HK-2 (cell line): ENCODE data around the gene EN1.

Experiments used
- DNase-seq: peaks from one replicate; pipeline ENCODE4 v3.0.0-alpha.2; 2018; ENCODE audit not compliant: unreplicated experiment

EN1 gene

DNA sequence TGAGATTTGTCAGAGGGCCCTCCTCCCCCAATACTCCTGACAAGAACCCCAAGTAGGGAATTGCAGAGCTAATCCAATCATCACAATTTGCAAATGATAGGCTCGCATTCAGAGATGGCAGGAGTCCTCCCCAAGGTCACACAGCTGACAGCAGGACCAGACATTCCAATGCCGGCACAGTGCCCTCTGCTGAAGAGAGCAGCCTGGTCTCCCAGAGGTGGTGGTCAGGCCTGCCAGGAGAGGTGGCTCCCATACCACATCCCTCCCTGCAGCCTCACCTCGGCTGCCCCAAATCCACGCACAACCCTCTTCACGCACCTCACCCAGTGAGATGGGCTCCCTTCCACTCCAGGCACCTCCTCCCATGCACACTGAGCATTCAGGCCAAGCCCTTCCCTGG is 25.4 kb downstream of the EN1 start:
- no peak for DNase-seq

GRCh38 chr2:118817469-118817868 is 30.0 kb downstream of the EN1 start:
- no peak for DNase-seq

- no peak for DNase-seq
These were observed 30.8 kb downstream of the EN1 start for GRCh38 chr2:118816669-118817068.

GRCh38 chr2:118815731-118816130 is 31.7 kb downstream of the EN1 start:
- DNase-seq = no peak

GRCh38 chr2:118815314-118815713 is 32.1 kb downstream of the EN1 start:
- DNase-seq = no peak

DNA sequence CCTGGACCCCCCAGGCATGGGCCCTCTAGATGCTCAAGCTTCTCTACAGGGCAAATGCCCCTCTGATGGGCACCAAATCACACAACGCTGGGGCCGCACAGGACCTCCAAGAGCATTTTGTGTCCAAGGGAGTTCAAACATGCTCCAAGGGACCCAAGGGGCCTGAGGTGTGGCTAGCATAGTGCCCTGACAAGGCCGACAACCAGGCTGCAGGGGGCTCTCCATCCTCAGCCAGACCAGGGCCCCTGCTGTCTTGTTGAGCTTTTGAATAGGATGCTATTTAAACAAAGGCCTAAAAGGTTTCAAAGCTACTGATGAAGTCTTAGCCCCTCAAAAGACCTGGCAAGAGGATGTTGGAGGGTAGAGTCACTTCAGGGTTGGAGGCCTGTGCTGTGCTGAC is 33.1 kb downstream of the EN1 start:
- no peak for DNase-seq

GRCh38 chr2:118813601-118814339 is 33.7 kb downstream of the EN1 start:
- no peak for DNase-seq

DNA sequence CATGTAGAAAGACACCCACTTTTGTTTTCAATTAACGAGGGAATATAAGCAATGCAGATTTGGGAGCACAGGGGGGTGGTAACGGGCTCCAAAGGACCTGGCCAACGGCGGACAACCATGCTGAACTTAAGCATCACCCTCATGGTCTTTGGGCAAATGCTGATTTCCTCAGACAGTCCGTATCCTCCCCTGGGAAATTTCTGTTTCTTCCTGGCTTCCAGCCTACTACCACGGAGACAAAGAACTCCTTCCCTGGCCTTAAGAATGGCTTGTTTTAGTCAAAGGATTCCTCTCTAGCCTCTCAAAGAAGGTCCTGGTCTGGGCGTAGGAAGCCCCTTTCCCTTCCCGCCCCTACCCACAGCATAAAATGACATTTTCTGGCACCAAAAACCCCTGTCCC is 34.3 kb downstream of the EN1 start:
- no peak for DNase-seq

DNA sequence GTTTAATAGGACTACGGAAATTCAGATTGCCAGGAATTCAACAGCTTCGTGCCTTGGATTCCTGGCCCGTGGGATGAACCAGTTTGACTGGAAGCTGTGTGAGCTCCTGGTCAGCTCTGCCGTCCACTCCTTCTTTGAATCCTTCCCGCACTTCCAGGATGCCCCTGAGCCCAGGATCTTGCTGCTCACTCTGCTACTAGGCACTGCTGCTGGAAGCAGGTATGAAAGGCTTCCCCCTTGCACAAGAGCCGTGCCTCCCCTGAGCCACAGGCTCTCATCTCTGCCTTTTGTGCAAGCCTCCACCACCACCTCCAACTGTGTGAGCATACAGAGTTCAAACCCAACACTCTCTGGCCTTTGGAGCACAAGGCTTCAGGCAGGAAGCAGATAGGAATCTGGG is 34.9 kb downstream of the EN1 start:
- DNase-seq = no peak

DNA sequence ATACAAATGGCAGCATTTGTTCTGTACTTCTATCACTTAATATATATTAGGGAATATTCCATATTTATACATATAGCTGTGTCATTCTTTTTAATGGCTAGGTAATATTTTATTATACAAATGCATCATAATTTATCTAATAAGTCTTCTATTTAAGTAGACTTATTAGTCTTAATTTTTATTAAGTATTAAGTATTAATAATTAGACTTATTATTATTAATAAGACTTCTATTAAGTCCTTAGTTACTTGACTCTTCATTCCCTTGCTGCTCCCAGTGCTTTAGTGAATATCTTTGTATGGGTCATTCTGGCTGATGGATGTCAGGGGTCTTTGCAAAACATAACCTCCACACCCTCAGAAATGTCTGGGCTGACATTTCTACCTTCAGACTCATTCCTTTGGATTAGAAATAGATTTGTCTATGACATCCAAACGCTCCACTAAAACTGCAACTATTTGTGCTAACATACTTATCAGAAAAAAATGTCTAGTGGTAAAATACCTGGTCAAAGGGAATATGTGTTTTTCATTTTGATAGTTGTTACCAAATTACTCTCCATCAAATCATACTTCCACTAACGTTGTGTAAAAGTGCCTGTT is 35.8 kb downstream of the EN1 start:
- DNase-seq = no peak

DNA sequence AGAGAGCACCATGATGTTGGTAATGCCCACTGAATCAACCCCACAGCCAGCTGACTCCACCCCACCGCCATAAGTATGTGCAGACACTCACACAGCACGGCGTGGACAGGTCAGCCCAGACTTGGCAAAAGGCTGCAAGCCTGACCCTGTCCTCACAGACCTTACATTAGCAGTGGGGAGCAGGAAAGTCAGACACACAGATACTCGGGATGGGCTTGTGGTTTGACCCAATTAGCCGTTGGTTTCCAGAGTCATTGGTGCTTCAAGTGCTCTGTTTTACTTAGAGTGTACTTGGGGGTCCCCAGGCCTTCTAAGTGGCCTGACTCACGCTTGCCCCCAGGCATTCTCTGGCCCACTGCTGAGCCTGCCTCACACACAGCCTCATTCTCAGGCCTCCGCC is 36.7 kb downstream of the EN1 start:
- DNase-seq = no peak

DNA sequence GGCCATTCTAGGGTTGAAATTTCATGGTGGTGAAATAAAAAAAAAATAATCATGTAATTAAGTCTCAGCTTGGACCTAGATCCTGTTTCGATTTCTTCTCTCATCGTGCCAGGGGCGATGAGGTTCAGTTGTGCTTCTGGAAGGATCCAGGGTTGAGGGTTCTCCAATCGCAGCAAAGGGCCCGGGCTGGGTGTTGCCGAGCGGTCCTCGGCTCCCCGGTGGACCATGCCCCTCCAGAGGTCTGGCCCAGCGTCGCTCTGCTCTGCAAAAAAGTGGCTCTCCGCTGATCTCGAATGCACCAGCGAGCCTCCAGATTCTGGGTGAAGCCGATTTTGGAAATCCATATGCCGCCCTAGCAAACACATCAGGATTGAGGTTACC is 39.0 kb downstream of the EN1 start:
- DNase-seq = no peak

DNA sequence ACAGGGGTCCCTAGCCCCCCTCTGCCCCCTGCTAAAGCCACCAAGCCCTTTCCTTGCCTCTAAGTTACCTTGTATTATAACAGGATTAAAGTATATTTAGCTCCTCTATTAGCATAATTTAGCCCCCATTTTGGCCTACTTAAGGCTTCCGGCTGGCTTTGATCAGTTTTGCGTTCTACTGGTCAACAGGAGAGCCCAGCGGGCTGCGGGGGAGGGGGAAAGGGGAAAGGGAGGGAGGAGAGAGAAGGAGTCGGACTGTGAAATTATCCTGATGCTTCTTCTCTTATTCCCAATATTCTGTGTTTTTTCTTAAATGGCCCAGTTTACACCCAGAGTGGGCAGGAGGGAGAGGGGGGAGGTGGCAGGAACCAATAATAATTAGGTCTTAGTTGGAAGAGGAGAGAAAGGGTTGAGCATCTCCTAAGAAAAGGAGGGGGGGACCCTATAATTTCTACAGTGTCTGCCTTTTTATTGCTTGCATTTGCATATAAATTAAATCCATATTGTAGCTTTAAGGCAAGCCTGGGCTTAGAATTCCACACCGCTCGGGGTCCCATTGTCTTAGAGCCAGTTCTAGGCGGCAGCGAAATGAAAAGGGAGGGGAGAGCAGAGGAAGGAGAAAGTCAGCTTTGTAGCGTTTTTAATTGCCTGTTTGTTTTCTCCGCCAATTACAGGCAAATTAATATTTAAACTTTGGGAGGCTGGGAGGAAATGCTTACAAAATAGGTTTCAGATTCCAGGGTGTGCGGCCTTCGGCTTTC is 39.6 kb downstream of the EN1 start:
- DNase-seq = no peak

GRCh38 chr2:118806797-118807667 is 40.4 kb downstream of the EN1 start:
- DNase-seq = no peak

DNA sequence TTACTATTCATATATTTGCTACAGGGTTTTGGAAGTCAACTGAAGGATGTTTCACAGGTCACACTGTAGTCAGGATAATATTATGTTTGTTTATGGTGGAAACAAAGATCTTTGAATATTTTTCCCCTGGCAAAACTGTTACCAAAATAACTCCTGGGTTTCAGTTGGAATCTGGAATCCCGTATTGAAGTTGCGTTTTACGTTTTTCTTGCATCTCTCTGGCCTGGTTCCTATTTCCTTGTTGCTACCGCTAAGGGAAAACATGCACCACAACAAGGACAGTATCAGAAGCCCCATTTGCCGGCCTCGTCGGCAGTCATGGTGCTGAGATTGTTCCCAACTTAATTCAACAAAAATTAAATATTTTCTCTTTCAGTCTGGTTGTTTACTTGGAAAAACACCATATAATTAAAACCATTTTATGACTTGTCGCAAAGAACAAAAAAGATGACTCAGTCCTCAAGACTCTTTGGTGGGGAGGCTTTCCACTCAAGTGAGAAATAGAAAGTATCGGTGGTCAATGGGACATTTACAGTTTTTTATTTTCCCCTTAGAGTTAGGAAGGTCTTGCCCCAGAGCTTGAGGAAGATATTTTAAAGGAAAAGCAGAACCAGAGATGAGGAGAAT is 42.3 kb downstream of the EN1 start:
- DNase-seq = no peak

DNA sequence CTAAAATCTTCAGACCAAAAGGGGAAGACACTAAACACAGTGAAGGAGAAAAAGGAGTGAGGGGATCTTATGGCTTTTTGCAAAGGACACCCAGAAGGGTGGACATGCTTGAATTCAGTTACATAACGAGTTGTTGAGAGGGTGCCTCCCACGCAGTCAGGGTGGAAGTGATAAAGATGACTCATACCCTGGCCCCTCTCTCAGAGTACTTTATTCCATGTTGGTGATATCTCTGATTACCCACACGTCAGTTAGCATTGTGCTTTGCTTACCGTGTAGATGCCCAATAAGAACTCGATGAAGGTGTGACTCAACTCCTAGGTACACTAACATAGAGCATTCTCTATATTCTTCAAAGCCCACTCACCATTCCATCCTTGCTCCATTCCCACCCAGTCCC is 44.4 kb downstream of the EN1 start:
- DNase-seq = no peak

DNA sequence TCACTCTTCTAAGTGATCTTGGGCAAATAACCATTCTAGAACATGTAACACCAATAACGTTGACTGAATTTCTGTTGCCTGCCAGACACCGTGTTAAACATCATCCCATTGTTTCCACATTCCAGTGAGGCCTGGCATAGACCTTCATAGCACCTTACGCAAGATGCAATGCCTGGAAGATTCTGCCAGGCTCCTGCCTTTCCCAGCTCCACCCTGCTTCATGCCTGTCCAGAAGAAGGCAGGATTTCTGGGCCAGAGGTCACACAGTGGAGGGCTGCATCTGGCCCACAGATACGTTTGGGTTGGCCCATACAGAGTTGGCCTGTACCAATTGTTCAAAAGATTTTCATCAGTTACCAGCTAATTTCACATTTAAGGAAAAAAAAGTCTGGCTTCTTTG is 46.3 kb downstream of the EN1 start:
- no peak for DNase-seq

DNA sequence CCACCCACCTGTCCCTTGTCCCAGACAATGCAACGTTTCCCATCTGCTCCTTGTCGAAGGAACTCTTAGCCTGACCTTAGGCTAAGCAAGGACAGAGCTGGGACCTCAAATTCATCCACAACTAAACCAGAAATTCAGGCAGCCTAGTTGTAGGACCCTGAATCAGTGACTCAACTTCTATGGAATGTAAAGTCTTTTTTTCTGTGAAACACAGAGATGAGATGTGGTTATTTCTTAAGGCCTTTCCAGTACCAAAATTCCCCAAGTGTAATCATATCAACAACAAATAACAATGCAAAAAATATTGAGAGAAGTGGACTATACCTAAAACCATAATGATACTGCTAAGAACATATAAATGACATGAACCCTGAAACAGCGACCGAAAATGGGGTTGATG is 46.7 kb downstream of the EN1 start:
- no peak for DNase-seq

DNA sequence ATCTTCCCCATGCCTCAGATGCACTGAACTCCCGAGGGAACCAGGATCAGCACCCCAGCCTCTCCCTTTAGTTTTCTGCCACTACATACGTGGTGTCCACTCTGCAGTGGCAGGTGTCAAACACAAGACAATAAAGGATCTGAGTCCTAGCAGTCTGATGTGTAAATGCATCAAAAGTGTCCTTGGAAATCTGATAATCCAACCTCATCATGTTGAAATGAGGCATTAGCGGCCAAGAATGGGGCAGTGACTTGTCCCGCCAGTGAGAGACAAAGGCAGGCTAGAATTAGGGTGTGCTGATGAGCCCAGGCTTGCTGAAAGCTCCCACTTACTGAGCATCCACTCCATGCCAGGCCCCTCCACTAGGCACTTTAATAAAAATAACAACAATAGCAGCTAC is 52.9 kb downstream of the EN1 start:
- DNase-seq = no peak
